Measurements from ENCODE around the gene UBE2U. TPM values are rescaled to one million over a fixed set of nuclear protein-coding genes. Genes with fewer than 3 reads are reported as not detected.
A peak's percentile ranks its signal among the peaks of the same experiment; 100 is the strongest.
"Not testable (repeated sequence)": the region's sequence is repeated elsewhere in the genome, so short reads cannot be mapped to it uniquely, and the experiment has no call there.

The UBE2U gene
- total RNA-seq, 1 experiment from 2014 or later = not detected

DNA sequence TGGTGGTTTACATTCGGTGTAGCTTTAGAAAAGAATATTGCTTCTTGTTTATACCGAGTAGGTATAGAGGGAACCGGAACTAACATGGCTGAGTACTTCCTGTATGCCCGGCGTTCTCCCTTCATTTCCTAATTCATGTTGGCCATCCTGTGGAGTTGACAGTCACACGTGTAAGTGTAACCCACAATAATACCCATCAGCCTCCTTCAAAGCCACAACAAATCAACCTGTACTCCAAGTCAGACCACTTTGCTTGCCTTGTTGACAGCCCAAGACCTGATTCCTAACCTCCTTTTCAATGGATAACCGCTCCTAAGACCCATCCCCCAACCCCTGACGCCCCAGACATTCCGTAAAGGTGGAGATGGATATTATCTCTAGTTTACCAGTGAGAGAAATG is 42.1 kb downstream of the UBE2U start:
- Mint-ChIP-seq H3K4me3 (peak overlapping the region; percentile 30), H3K4me1 (peaks cover 52% of the 10 kb centered on the region), H3K9me3 (no peaks in the 10 kb centered on the region), H3K36me3 (no peaks in the 10 kb centered on the region), H3K27ac (peak overlapping the region; percentile 91), H3K27me3 (ENCODE audit: low read depth) (no peaks in the 10 kb centered on the region)
- peak; percentile 43 for ATAC-seq
- DNase-seq (ENCODE audit: low spot score) = no peak
- ChIA-PET CTCF (interaction anchor here (1.1 to 2.5 kb wide), 7 partner anchors 29 to 629 kb away, joined by 4 to 41 read pairs (median 5); no protein-coding TSS in a partner anchor), POLR2A (no interaction called here)
- TF ChIP-seq FOXK1 (CRISPR knock-in tag; IDR thresholded peaks at IDR 0.05) (peak; percentile 21; the same call in 1 of the 2 replicates), AR (CRISPR knock-in tag; IDR thresholded peaks at IDR 0.05) (no peak), ELF4 (CRISPR knock-in tag; IDR thresholded peaks at IDR 0.05; ENCODE audit: low read depth) (no peak), E2F4 (CRISPR knock-in tag; IDR thresholded peaks at IDR 0.05; ENCODE audit: borderline replicate concordance, low read depth) (no peak), GABPB1 (CRISPR knock-in tag; IDR thresholded peaks at IDR 0.05) (no peak)

DNA sequence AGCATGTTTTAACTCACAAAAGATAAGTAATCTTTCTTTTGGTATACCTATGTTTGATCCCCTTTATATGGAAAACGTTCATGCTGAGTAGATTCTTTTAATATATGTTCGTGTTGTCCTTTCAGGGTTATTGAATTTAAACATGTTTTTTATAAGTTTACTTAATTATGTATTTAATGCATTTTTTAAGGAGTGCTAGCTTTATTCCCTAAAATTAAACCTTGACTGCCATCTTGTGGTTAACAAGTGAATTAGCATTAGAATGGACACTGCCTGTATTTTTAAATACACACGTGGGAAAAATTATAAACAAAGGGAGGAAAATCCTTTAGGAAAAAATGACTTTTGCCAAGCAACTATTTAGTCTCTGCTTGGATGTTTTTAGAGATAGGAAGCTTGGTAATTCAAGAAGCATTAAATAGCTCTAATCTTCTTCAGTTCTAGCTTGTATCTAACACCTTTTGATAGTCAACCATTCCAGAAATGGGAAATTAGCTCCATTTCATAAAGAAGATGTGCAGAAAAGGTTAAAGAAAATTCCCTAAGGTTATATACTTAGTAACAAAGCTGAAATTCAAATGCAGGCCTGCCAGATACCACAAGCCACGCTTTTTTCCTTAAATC is 43.0 kb downstream of the UBE2U start:
- POLR2A ChIA-PET = interaction anchor here (0.6 kb wide), 1 partner anchor 131 kb away, joined by 4 read pairs; no protein-coding TSS in a partner anchor
- TF ChIP-seq CTCF (IDR thresholded peaks at IDR 0.05) (0 out of 2 replicates have a peak, but pooled peaks have one; percentile 39), HMGA2 (CRISPR knock-in tag; IDR thresholded peaks at IDR 0.05) (no peak)

DNA sequence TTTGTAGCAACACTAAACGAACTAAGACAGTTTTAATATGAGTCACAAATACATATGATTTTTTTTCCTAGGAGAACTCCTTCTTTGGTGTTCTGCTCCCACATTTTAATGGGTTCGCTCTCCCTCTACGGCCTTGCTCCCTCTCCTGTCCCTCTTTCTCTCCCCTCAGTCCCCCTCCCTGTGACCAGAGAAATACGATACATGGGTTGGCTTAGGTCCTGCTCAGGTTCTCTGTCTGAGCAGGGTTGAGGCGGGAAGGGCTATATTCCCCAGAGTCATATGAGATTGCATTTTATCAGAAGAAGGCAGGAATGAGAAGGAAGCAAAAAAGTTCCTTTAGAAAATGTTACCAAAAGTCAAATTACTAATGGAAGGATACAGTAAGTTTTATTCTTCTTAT is 44.6 kb downstream of the UBE2U start:
- ATAC-seq (peak; percentile 56), DNase-seq (ENCODE audit: low spot score) (no peak)
- Mint-ChIP-seq H3K9me3 (peaks cover 4% of the 10 kb centered on the region), H3K4me3 (no peak overlapping the region), H3K36me3 (0 out of 2 replicates have a peak, but pooled peaks cover under 1% of the 10 kb centered on the region), H3K27me3 (ENCODE audit: low read depth) (no peaks in the 10 kb centered on the region), H3K27ac (peak overlapping the region; percentile 2; the same call in 1 of the 2 replicates), H3K4me1 (peaks cover 45% of the 10 kb centered on the region)
- CTCF ChIA-PET = interaction anchor here (0.5 to 3.4 kb wide), 10 partner anchors 13 to 688 kb away, joined by 3 to 50 read pairs (median 4); no protein-coding TSS in a partner anchor
- TF ChIP-seq ATF2 (CRISPR knock-in tag; IDR thresholded peaks at IDR 0.05; ENCODE audit: borderline replicate concordance, low read depth) (no peak), GRHL2 (CRISPR knock-in tag; IDR thresholded peaks at IDR 0.05; ENCODE audit: insufficient replicate concordance, severe bottlenecking) (no peak)
- POLR2A ChIA-PET = no interaction called here

More for the DNA sequence above, 43.0 kb downstream of the UBE2U start:
- Mint-ChIP-seq H3K36me3 (no peaks in the 10 kb centered on the region), H3K27me3 (ENCODE audit: low read depth) (no peaks in the 10 kb centered on the region), H3K4me1 (peaks cover 52% of the 10 kb centered on the region), H3K27ac (no peak overlapping the region), H3K4me3 (no peak overlapping the region), H3K9me3 (no peaks in the 10 kb centered on the region)
- no peak for ATAC-seq
- CTCF ChIA-PET = interaction anchor here (0.6 to 3.4 kb wide), 14 partner anchors 12 to 675 kb away, joined by 3 to 50 read pairs (median 4); no protein-coding TSS in a partner anchor
- no peak for DNase-seq (ENCODE audit: low spot score)

DNA sequence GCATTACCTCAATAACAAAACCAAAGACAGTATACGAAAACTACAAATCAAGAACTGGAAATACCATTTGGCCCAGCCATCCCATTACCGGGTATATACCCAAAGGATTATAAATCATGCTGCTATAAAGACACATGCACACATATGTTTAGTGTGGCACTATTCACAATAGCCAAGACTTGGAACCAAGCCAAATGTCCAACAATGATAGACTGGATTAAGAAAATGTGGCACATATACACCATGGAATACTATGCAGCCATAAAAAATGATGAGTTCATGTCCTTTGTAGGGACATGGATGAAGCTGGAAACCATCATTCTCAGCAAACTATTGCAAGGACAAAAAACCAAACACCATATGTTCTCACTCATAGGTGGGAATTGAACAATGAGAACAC is 47.0 kb downstream of the UBE2U start:
- POLR2A ChIA-PET; H3K27me3 Mint-ChIP-seq (ENCODE audit: low read depth); DNase-seq (ENCODE audit: low spot score); CTCF ChIA-PET; H3K4me3 Mint-ChIP-seq; H3K27ac Mint-ChIP-seq; ATAC-seq; H3K36me3 Mint-ChIP-seq: not testable (repeated sequence)
- H3K4me1 Mint-ChIP-seq = peaks cover 22% of the 10 kb centered on the region
- peaks cover 20% of the 10 kb centered on the region for H3K9me3 Mint-ChIP-seq
